Epithelial cell of proximal tubule (primary cell): ENCODE measurements around the gene CDH22. TPM values are rescaled to one million over a fixed set of nuclear protein-coding genes. Genes with fewer than 3 reads are reported as not detected.

Experiments used
- DNase-seq: peaks from one replicate; pipeline ENCODE4 v3.0.0-alpha.2; 2011; ENCODE audit warnings: low read depth
- H3K4me3 ChIP-seq: 2 replicates; pipeline ENCODE4 v1.5.1; 2011; ENCODE audit warnings: low read depth, mild to moderate bottlenecking, low read length
- total RNA-seq: library from RNA; depleted of rRNA; stranded (reverse); fragments of >200 nt; gene quantifications from 2 replicates; pipeline ENCODE4 v1.2.3, GENCODE V29; 2015
- TF ChIP-seq, protein P1 (sequence below): conservative IDR thresholded peaks from 2 replicates; pipeline ENCODE4 v1.5.1; 2012; ENCODE audit warnings: low read depth, mild to moderate bottlenecking, low read length

The CDH22 gene
- total RNA-seq, 1 donor from 2014 or later = not detected

DNA sequence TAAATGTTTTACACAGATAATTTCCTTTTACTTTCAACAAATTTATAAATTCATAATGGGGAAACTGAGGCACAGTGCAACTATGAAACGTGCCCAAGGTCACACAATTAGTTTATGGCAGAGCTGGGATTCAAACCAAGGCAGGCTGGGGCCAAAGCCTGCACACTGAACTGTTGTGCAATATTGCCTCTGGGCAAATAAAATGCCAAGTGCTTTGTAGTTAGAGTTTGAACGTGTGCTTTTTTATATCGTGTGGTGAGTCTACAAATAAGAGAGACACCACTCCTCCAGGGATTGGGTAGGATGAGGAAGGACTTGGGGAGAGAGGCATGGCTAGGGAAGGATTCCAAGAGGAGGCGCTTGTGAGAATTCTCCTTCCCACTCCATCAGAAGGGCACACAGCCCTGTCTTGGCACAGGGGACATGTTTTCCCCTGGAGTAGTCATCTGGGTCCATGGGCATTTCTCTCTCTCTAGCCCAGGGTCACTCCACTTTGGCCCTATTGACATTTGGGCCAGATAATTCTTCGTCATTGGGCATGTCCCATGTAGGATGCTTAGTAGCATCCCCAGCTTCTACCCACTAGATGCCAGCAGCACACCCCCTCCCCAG, 2.8 kb upstream of the CDH22 start:
- TF ChIP-seq, protein P1, sequence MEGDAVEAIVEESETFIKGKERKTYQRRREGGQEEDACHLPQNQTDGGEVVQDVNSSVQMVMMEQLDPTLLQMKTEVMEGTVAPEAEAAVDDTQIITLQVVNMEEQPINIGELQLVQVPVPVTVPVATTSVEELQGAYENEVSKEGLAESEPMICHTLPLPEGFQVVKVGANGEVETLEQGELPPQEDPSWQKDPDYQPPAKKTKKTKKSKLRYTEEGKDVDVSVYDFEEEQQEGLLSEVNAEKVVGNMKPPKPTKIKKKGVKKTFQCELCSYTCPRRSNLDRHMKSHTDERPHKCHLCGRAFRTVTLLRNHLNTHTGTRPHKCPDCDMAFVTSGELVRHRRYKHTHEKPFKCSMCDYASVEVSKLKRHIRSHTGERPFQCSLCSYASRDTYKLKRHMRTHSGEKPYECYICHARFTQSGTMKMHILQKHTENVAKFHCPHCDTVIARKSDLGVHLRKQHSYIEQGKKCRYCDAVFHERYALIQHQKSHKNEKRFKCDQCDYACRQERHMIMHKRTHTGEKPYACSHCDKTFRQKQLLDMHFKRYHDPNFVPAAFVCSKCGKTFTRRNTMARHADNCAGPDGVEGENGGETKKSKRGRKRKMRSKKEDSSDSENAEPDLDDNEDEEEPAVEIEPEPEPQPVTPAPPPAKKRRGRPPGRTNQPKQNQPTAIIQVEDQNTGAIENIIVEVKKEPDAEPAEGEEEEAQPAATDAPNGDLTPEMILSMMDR = no peak
- no peak for DNase-seq
- H3K4me3 ChIP-seq = no peak overlapping the region

DNA sequence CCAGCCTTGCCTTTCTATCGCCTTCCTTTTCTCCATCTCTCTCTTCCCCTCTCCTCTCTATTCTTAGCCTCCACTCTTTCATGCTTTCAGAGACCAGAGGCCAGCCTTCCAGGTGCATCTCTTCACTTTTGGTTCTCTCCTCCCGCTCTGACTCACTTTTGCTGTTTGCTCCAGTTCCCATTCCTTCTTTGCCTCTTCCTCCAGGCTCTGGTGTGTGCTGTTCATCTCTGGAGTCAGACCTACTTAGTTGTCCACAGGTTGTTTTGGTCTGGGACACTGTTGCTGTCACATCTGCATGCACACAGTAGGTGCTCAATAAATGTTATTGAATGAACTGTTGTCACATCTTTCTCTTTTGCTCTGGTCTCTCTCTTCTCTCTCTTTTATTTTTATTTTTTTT, 1.6 kb upstream of the CDH22 start:
- H3K4me3 ChIP-seq = no peak overlapping the region
- DNase-seq = no peak
- TF ChIP-seq, protein P1 = no peak

DNA sequence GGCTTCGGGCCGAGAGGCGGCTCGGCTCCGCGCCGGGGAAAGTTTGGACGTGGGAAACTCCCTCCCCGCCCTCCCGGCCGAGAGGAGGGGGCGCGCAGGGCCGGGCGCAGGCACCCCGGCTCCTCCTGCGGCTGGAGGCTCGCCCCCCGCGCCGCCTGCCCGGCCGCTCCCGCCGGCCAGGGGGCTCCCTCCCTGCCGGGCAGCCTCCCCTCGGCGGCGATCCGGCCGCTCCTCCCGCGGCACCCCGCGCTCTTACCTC, 370 bp downstream of the CDH22 start:
- H3K4me3 ChIP-seq = no peak overlapping the region
- TF ChIP-seq, protein P1 = no peak
- no peak for DNase-seq

DNA sequence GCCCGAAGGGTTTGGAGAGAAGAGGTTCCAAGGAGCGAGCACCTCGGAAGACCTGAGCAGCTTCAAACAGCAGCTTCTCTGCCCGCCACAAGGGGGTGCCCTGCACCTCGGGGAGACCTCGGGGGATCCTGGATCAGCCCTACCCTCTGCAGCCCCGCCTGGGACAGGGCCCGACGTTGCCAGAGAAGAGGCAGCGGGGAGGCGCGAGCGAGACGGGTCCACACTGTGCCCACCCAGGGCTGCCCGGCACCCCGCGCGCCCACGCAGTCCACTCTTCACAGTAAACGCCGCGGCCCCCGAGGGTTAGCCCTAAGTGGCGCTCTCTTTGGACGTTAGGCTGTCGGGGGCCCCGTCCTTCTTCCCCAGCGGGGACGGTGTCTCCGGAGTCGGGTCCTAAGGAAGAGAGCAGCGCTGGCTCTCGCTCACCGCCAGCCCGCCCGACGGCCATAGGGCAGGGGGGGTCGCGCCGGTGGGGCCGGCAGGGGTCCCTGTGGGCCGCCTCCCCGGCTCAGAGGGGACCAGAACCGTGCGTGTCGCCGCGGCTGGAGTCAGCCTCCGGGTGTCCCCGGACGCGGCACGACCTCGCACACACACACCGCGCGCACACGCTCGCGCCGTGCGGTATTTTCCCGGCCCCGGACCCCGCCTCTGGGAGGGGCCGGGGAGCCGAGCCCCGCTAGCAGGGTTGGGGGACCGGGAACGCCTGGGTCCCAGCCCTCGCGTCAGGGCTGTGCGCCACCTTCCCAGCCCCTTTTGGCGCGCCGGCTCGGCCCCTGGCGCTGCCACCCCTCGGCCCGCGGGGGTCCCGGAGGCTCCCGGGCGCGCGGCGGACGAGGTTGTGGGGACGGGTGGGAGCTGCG, 929 bp downstream of the CDH22 start:
- DNase-seq = no peak
- H3K4me3 ChIP-seq = no peak overlapping the region
- TF ChIP-seq, protein P1 = peak; percentile 80

DNA sequence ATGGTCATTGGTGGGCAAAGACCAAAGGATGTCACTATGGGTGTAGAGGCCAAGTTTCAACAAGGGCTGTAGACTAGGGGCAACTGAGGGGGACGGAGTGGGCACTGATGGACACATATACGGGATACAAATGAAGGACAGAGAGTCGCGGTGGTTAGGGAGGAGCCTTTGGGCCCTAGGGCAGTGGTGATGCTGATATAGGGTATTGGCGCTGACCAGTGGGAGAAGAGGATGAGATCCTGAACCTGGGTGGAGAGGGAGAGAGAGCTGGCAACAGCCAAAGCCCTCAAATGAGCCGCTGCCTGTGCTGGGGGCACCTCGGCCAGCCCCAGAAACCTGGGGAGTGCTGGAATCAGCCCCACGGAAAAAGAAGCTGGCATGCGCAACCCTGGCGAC, 1.6 kb downstream of the CDH22 start:
- no peak for DNase-seq
- no peak overlapping the region for H3K4me3 ChIP-seq
- TF ChIP-seq, protein P1 = no peak

DNA sequence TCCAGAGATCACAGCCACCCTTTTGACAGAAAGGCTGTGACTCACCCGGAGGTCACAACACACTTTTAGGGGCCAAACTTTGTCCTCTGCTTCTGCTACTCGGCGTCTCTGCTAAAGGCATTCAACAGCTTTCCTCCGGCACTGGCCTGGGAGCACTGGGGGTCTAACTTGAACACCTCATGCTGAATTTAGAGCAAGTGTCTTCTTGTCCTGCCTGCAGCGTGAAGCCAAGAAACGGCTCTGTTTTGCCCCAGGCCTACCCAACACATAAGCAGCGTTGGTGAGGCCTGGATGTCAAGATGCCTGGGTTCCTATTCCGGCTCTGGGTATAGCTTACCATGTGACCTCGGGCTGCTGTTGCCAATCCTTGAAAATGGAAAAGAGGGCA, 2.3 kb downstream of the CDH22 start:
- H3K4me3 ChIP-seq = no peak overlapping the region
- no peak for DNase-seq
- TF ChIP-seq, protein P1 = no peak
